DLD1 (cell line): Measurements from ENCODE around the gene GALNS.

ENCODE experiments used
- in situ Hi-C: cut with HindIII; loops from 2 replicates; pipeline ENCODE4 v1.10.0; 2017; ENCODE audit warnings: low sequenced_read_pairs

The GALNS gene

GRCh38 chr16:88861359-88861758 lies 4.6 kb upstream of the GALNS start:
- in situ Hi-C loops: no loop called here

- in situ Hi-C loops: no loop called here
These were observed 2.8 kb upstream of the GALNS start for GRCh38 chr16:88859381-88860091.

- in situ Hi-C loops: no loop called here
These were observed 1.1 kb upstream of the GALNS start for GRCh38 chr16:88857728-88858339.

- in situ Hi-C loops: no loop called here
These were observed 472 bp downstream of the GALNS start for GRCh38 chr16:88856122-88856827.

- in situ Hi-C loops: no loop called here
These were observed 1.0 kb downstream of the GALNS start for GRCh38 chr16:88855736-88856121.

- in situ Hi-C loops: no loop called here
These were observed 1.6 kb downstream of the GALNS start for GRCh38 chr16:88855176-88855575.

GRCh38 chr16:88854306-88855111 lies 2.2 kb downstream of the GALNS start:
- in situ Hi-C loops: no loop called here

GRCh38 chr16:88853325-88853941 lies 3.3 kb downstream of the GALNS start:
- in situ Hi-C loops: no loop called here

- in situ Hi-C loops: no loop called here
These were observed 5.1 kb downstream of the GALNS start for GRCh38 chr16:88851616-88852015.

- in situ Hi-C loops: no loop called here
These were observed 6.1 kb downstream of the GALNS start for GRCh38 chr16:88850531-88851199.

- in situ Hi-C loops: no loop called here
These were observed 8.2 kb downstream of the GALNS start for GRCh38 chr16:88848557-88848956.

- in situ Hi-C loops: no loop called here
These were observed 9.1 kb downstream of the GALNS start for GRCh38 chr16:88847654-88848053.

GRCh38 chr16:88846088-88846487 lies 10.7 kb downstream of the GALNS start:
- in situ Hi-C loops: no loop called here

GRCh38 chr16:88844419-88845036 lies 12.2 kb downstream of the GALNS start:
- in situ Hi-C loops: no loop called here

GRCh38 chr16:88843256-88843655 lies 13.5 kb downstream of the GALNS start:
- in situ Hi-C loops: no loop called here

- in situ Hi-C loops: no loop called here
These were observed 13.9 kb downstream of the GALNS start for GRCh38 chr16:88842806-88843205.

- in situ Hi-C loops: no loop called here
These were observed 14.4 kb downstream of the GALNS start for GRCh38 chr16:88842308-88842756.

- in situ Hi-C loops: no loop called here
These were observed 15.0 kb downstream of the GALNS start for GRCh38 chr16:88841521-88842307.

- in situ Hi-C loops: no loop called here
These were observed 16.0 kb downstream of the GALNS start for GRCh38 chr16:88840600-88841215.
